Measurements from ENCODE around the gene ITGB5.

Gene ITGB5

GRCh38 chr3:124860599-124860998 is 26.6 kb downstream of the ITGB5 start:
- no peak for DNase-seq

- no peak for DNase-seq
These were observed 28.1 kb downstream of the ITGB5 start for GRCh38 chr3:124859025-124859424.

GRCh38 chr3:124858275-124858674 is 28.9 kb downstream of the ITGB5 start:
- no peak for DNase-seq

GRCh38 chr3:124856677-124857076 is 30.5 kb downstream of the ITGB5 start:
- DNase-seq, result no peak

- no peak for DNase-seq
These were observed 33.2 kb downstream of the ITGB5 start for GRCh38 chr3:124854009-124854408.

GRCh38 chr3:124853446-124853845 is 33.7 kb downstream of the ITGB5 start:
- no peak for DNase-seq

- DNase-seq, result no peak
These were observed 35.3 kb downstream of the ITGB5 start for GRCh38 chr3:124851905-124852304.

GRCh38 chr3:124851136-124851535 is 36.0 kb downstream of the ITGB5 start:
- no peak for DNase-seq

GRCh38 chr3:124850633-124851032 is 36.5 kb downstream of the ITGB5 start:
- DNase-seq, result no peak

GRCh38 chr3:124850212-124850611 is 37.0 kb downstream of the ITGB5 start:
- DNase-seq, result no peak

GRCh38 chr3:124848300-124848699 is 38.9 kb downstream of the ITGB5 start:
- DNase-seq, result no peak

GRCh38 chr3:124847863-124848262 is 39.3 kb downstream of the ITGB5 start:
- DNase-seq, result no peak

- DNase-seq, result no peak
These were observed 40.1 kb downstream of the ITGB5 start for GRCh38 chr3:124847051-124847450.

- no peak for DNase-seq
These were observed 41.0 kb downstream of the ITGB5 start for GRCh38 chr3:124846189-124846588.

- DNase-seq, result no peak
These were observed 41.8 kb downstream of the ITGB5 start for GRCh38 chr3:124845406-124845805.

- no peak for DNase-seq
These were observed 43.5 kb downstream of the ITGB5 start for GRCh38 chr3:124843506-124844177.

- no peak for DNase-seq
These were observed 44.1 kb downstream of the ITGB5 start for GRCh38 chr3:124843047-124843446.

- DNase-seq, result no peak
These were observed 45.6 kb downstream of the ITGB5 start for GRCh38 chr3:124841517-124841916.

- DNase-seq, result no peak
These were observed 46.8 kb downstream of the ITGB5 start for GRCh38 chr3:124840331-124840730.

- peak; percentile 56 for DNase-seq
These were observed 47.3 kb downstream of the ITGB5 start for GRCh38 chr3:124839896-124840295.

- no peak for DNase-seq
These were observed 48.2 kb downstream of the ITGB5 start for GRCh38 chr3:124838963-124839362.

- DNase-seq, result peak; percentile 87
These were observed 49.4 kb downstream of the ITGB5 start for GRCh38 chr3:124837730-124838186.

- DNase-seq, result no peak
These were observed 50.1 kb downstream of the ITGB5 start for GRCh38 chr3:124837065-124837464.

GRCh38 chr3:124836448-124836847 is 50.7 kb downstream of the ITGB5 start:
- no peak for DNase-seq

Measured in NCI-H146 (cell line).